Measurements from ENCODE around the gene RDH14.

DNA sequence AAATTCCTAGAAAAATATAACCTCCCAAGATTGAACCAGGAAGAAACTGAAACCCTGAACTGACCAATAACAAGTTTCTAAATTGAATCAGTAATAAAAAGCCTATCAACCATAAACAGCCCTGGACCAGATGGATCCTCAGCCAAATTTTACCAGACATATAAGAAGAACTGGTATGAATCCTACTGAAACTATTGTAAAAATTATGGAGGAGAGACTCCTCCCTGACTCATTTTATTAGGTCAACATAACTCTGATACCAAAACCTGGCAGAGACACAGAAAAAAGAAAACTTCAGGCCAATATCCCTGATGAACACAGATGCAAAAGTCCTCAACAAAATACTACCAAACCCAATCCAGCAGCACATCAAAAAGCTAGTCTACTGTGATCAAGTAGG is 17.6 kb upstream of the RDH14 start:
- TF ChIP-seq CTCF (IDR thresholded peaks at IDR 0.05) (no peak), POLR2A (IDR thresholded peaks at IDR 0.05) (no peak)
